ENCODE data around the gene LDHAL6B.

DNA sequence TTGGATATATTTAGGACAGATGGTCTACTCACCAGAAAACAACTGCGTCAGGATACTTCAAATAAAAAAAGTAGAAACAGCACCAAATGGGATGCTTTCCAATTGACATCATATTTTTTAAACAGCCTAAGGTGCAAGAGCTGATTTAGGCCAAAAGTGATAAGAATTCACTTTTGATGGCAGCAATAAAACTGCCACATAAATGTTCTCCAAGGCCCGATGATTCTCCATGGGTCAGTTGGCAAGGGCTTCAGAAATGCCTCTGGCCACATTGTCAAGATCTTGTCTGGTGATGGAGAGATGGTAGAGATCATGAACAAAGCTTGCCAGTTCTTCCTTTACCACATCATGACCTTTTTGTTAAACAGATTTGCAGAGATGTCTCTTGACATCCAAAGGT is 38.9 kb downstream of the LDHAL6B start:
- no peak for TF ChIP-seq POLR2A (IDR thresholded peaks at IDR 0.05)
- TF ChIP-seq, protein P1, sequence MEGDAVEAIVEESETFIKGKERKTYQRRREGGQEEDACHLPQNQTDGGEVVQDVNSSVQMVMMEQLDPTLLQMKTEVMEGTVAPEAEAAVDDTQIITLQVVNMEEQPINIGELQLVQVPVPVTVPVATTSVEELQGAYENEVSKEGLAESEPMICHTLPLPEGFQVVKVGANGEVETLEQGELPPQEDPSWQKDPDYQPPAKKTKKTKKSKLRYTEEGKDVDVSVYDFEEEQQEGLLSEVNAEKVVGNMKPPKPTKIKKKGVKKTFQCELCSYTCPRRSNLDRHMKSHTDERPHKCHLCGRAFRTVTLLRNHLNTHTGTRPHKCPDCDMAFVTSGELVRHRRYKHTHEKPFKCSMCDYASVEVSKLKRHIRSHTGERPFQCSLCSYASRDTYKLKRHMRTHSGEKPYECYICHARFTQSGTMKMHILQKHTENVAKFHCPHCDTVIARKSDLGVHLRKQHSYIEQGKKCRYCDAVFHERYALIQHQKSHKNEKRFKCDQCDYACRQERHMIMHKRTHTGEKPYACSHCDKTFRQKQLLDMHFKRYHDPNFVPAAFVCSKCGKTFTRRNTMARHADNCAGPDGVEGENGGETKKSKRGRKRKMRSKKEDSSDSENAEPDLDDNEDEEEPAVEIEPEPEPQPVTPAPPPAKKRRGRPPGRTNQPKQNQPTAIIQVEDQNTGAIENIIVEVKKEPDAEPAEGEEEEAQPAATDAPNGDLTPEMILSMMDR (IDR thresholded peaks at IDR 0.05), result no peak
- no peak for TF ChIP-seq POLR2AphosphoS5 (IDR thresholded peaks at IDR 0.05)
